A549 (cell line): ENCODE measurements around the gene VWA8. TPM values are rescaled to one million over a fixed set of nuclear protein-coding genes. Genes with fewer than 3 reads are reported as not detected.

Experiments used
- ATAC-seq, 2 experiments: fragments of 200-7000 bp in 1 of 2; fragments of >200 bp in 1 of 2; cut with Nextera tagmentation in 1 of 2; cut with Tn5 transposase in 1 of 2; 3 replicates each; pipeline versions ENCODE4 v1.8.0 to v1.9.1; 2018 to 2020; ENCODE audit warnings: mild to moderate bottlenecking in 1 of 2, moderate library complexity in 1 of 2
- CTCF ChIA-PET: fragments of 300-600 bp; sonication (Branson Sonifier 250); formaldehyde crosslinking; extraction: SDS; loops from one replicate; lab custom pipeline; 2021; ENCODE audit warnings: antibody characterized with exemption, inconsistent platforms; lab: Yijun Ruan, JAX
- POLR2A ChIA-PET: fragments of 350-600 bp; formaldehyde crosslinking; extraction: SDS; loops from one replicate; lab custom pipeline; 2021; ENCODE audit warnings: antibody characterized with exemption, inconsistent platforms; lab: Yijun Ruan, JAX
- DNase-seq, 2 experiments: peaks; one replicate each; pipeline versions ENCODE4 v3.0.0 to v3.0.0-alpha.2; 2011 to 2016; ENCODE audit warnings: low read depth in 1 of 2, low spot score in 1 of 2
- FAIRE-seq: peaks from 2 replicates; lab custom pipeline; 2011; peaks lifted over from hg19 to GRCh38; lab: Jason Lieb, UNC
- H3K27ac ChIP-seq, 2 experiments: fragments of >200 bp; sonication (Bioruptor Twin); formaldehyde crosslinking; 3 replicates each; pipeline ENCODE4 v1.5.1; 2016 to 2017
- H3K4me1 ChIP-seq: fragments of >200 bp; sonication (Bioruptor Twin); formaldehyde crosslinking; 3 replicates; pipeline ENCODE4 v1.6.1; 2016
- H3K4me2 ChIP-seq: fragments of >200 bp; sonication (Bioruptor Twin); formaldehyde crosslinking; 3 replicates; pipeline ENCODE4 v1.6.1; 2016
- H3K4me3 ChIP-seq: fragments of >200 bp; sonication (Bioruptor Twin); formaldehyde crosslinking; 3 replicates; pipeline ENCODE4 v1.5.1; 2016
- H3K9me3 ChIP-seq: fragments of >200 bp; sonication (Bioruptor Twin); formaldehyde crosslinking; 3 replicates; pipeline ENCODE4 v1.6.1; 2016
- BCL3 ChIP-seq: fragments of >200 bp; sonication (Bioruptor Twin); formaldehyde crosslinking; IDR thresholded peaks from 3 replicates; pipeline ENCODE4 v1.6.1; 2016
- BHLHE40 ChIP-seq: IDR thresholded peaks from 2 replicates; pipeline ENCODE4 v1.6.1; 2012; ENCODE audit warnings: low read depth, low read length, inconsistent platforms
- CBX2 ChIP-seq: fragments of 200-600 bp; sonication (generic); IDR thresholded peaks from 2 replicates; pipeline ENCODE4 v1.6.1; 2016; ENCODE audit warnings: low read depth, mild to moderate bottlenecking, borderline replicate concordance
- CHD2 ChIP-seq: fragments of 150-350 bp; IDR thresholded peaks from 2 replicates; pipeline ENCODE4 v1.6.1; 2014; ENCODE audit warnings: low read length; ENCODE audit not compliant: partially characterized antibody
- CHD4 ChIP-seq: fragments of 200-600 bp; sonication (generic); IDR thresholded peaks from 2 replicates; pipeline ENCODE4 v1.6.1; 2016; ENCODE audit warnings: antibody characterized with exemption, mild to moderate bottlenecking, borderline replicate concordance
- CTCF ChIP-seq: fragments of >200 bp; sonication (Bioruptor Twin); formaldehyde crosslinking; IDR thresholded peaks from 3 replicates; pipeline ENCODE4 v1.5.1; 2016
- EHMT2 ChIP-seq: fragments of 200-600 bp; sonication (generic); IDR thresholded peaks from 2 replicates; pipeline ENCODE4 v1.6.1; 2016; ENCODE audit warnings: antibody characterized with exemption, low read depth, mild to moderate bottlenecking, moderate library complexity
- ELK1 ChIP-seq: fragments of 150-350 bp; IDR thresholded peaks from 2 replicates; pipeline ENCODE4 v1.6.1; 2014; ENCODE audit warnings: low read depth, mild to moderate bottlenecking, low read length
- FOSB ChIP-seq: fragments of 250-450 bp; sonication (Bioruptor Pico); IDR thresholded peaks from 2 replicates; pipeline ENCODE4 v1.5.0; 2020; ENCODE audit warnings: mild to moderate bottlenecking, moderate library complexity
- GATA3 ChIP-seq: IDR thresholded peaks from 2 replicates; pipeline ENCODE4 v1.6.1; 2012; ENCODE audit warnings: borderline replicate concordance
- HES2 ChIP-seq: fragments of >200 bp; sonication (Bioruptor Twin); formaldehyde crosslinking; IDR thresholded peaks from 2 replicates; pipeline ENCODE4 v1.6.1; 2016
- HMGXB4 ChIP-seq: fragments of 250-450 bp; sonication (Bioruptor Pico); IDR thresholded peaks from 2 replicates; pipeline ENCODE4 v1.5.0; 2021; ENCODE audit warnings: mild to moderate bottlenecking, moderate library complexity, borderline replicate concordance
- JUN ChIP-seq, 2 experiments: fragments of >200 bp; sonication (Bioruptor Twin); formaldehyde crosslinking; IDR thresholded peaks; 2 replicates in 1 of 2; 3 replicates in 1 of 2; pipeline ENCODE4 v1.6.1; 2016 to 2017
- JUNB ChIP-seq: fragments of >200 bp; sonication (Bioruptor Twin); formaldehyde crosslinking; IDR thresholded peaks from 2 replicates; pipeline ENCODE4 v1.6.1; 2016
- KDM1A ChIP-seq: fragments of 200-600 bp; sonication (generic); IDR thresholded peaks from 2 replicates; pipeline ENCODE4 v1.6.1; 2016; ENCODE audit warnings: low read depth, mild to moderate bottlenecking
- KDM5A ChIP-seq: fragments of 200-600 bp; sonication (generic); IDR thresholded peaks from 2 replicates; pipeline ENCODE4 v1.6.1; 2016; ENCODE audit warnings: antibody characterized with exemption, mild to moderate bottlenecking
- MAZ ChIP-seq: fragments of 150-350 bp; IDR thresholded peaks from 2 replicates; pipeline ENCODE4 v1.6.1; 2014; ENCODE audit warnings: antibody characterized with exemption, low read depth, low read length, borderline replicate concordance
- MYC ChIP-seq: IDR thresholded peaks from 2 replicates; pipeline ENCODE4 v1.6.1; 2012; ENCODE audit warnings: mild to moderate bottlenecking, inconsistent platforms, low read length, improper control_type of control experiment, borderline replicate concordance
- PBX3 ChIP-seq: IDR thresholded peaks from 2 replicates; pipeline ENCODE4 v1.6.1; 2012
- PHF8 ChIP-seq: fragments of 200-600 bp; sonication (generic); IDR thresholded peaks from 2 replicates; pipeline ENCODE4 v1.6.1; 2016; ENCODE audit warnings: low read depth, mild to moderate bottlenecking, antibody characterized with exemption, moderate library complexity, borderline replicate concordance
- POLR2A ChIP-seq: IDR thresholded peaks from 2 replicates; pipeline ENCODE4 v1.6.1; 2012; ENCODE audit warnings: mild to moderate bottlenecking, low read length
- POLR2AphosphoS2 ChIP-seq: conservative IDR thresholded peaks from 2 replicates; pipeline ENCODE4 v1.6.1; 2012; ENCODE audit warnings: low read length, improper control_type of control experiment, inconsistent platforms
- RARB ChIP-seq: fragments of 250-450 bp; sonication (Bioruptor Pico); IDR thresholded peaks from 2 replicates; pipeline ENCODE4 v1.8.0; 2021; ENCODE audit warnings: mild to moderate bottlenecking, moderate library complexity
- SMC3 ChIP-seq: fragments of >200 bp; sonication (Bioruptor Twin); formaldehyde crosslinking; IDR thresholded peaks from 3 replicates; pipeline ENCODE4 v1.6.1; 2018; ENCODE audit warnings: inconsistent platforms
- SREBF2 ChIP-seq: fragments of 450-650 bp; IDR thresholded peaks from 2 replicates; pipeline ENCODE4 v1.6.1; 2014; ENCODE audit warnings: mild to moderate bottlenecking, moderate library complexity
- TFCP2L1 ChIP-seq: fragments of 250-450 bp; sonication (Bioruptor Pico); IDR thresholded peaks from 2 replicates; pipeline ENCODE4 v1.5.0; 2021; ENCODE audit warnings: mild to moderate bottlenecking
- ZFP36 ChIP-seq: fragments of 450-650 bp; IDR thresholded peaks from 2 replicates; pipeline ENCODE4 v1.6.1; 2014; ENCODE audit warnings: borderline replicate concordance; ENCODE audit not compliant: partially characterized antibody
- ZSCAN20 ChIP-seq: fragments of 250-450 bp; sonication (Bioruptor Pico); IDR thresholded peaks from 2 replicates; pipeline ENCODE4 v1.8.0; 2022; ENCODE audit warnings: mild to moderate bottlenecking, moderate library complexity
- WGBS: methylation state at CpG from one replicate; pipeline ENCODE4 v1.1.6; 2017; ENCODE audit errors: missing lambda C conversion rate; 5-methylcytosine and 5-hydroxymethylcytosine counted together
- polyA plus RNA-seq, 4 experiments: library from polyadenylated mRNA; depleted of rRNA in 3 of 4; stranded (reverse); fragments of >200 nt; fragmentation: RNase III in 1 of 4; extraction: RNeasy Plus Mini Kit Qiagen cat#74134 plus additional on column Dnase treatment in 1 of 4; gene quantifications; 2 replicates in 3 of 4; 3 replicates in 1 of 4; pipeline ENCODE4 v1.2.3, GENCODE V29; 2011 to 2017

The VWA8 gene
- polyA plus RNA-seq, 2 of the 4 experiments (the other 2 are of a cell fraction): 6.4 to 15.3 TPM

- Histone ChIP-seq H3K9me3 (no peaks in the 10 kb centered on the region), H3K27ac (no peak overlapping the region), H3K4me3 (no peak overlapping the region), H3K4me2 (no peak overlapping the region), H3K4me1 (peaks cover 23% of the 10 kb centered on the region; the same call in 2 of the 3 replicates)
- DNase-seq: no peak
- WGBS: 94% methylated on average over 5 of the region's 5 CpGs
- no peak for FAIRE-seq
- no peak for ATAC-seq
- TF ChIP-seq KDM5A (no peak), JUN (IDR thresholded peaks at IDR 0.05) (no peak), BHLHE40 (no peak), ZSCAN20 (CRISPR knock-in tag) (no peak), MYC (no peak), HMGXB4 (no peak), SREBF2 (no peak), EHMT2 (no peak), PBX3 (no peak), SMC3 (no peak), BCL3 (no peak), CTCF (no peak), ELK1 (no peak), RARB (CRISPR knock-in tag) (no peak), CHD4 (no peak), KDM1A (no peak), ZFP36 (no peak)
- POLR2A ChIA-PET: no interaction called here
- CTCF ChIA-PET: interaction anchor here (1.5 kb wide), 1 partner anchor 195 kb away, joined by 4 read pairs; no protein-coding TSS in a partner anchor
Observed at GRCh38 chr13:41654796-41655195, 306.1 kb downstream of the VWA8 start.

GRCh38 chr13:41652735-41653361, 308.1 kb downstream of the VWA8 start:
- POLR2A ChIA-PET: no interaction called here
- no peak for TF ChIP-seq HES2
- no peak for TF ChIP-seq TFCP2L1 (CRISPR knock-in tag)
- TF ChIP-seq PHF8: no peak
- no peak for TF ChIP-seq CHD4
- TF ChIP-seq MAZ: no peak
- TF ChIP-seq ZSCAN20 (CRISPR knock-in tag): no peak
- no peak for TF ChIP-seq JUN (IDR thresholded peaks at IDR 0.05)
- TF ChIP-seq FOSB (CRISPR knock-in tag): no peak
- no peak for TF ChIP-seq JUNB
- no peak for TF ChIP-seq POLR2A
- no peak for TF ChIP-seq CBX2
- TF ChIP-seq GATA3: no peak
- TF ChIP-seq MYC: no peak
- TF ChIP-seq SMC3: peak; percentile 85
- no peak for TF ChIP-seq BCL3
- no peak for TF ChIP-seq ZFP36
- no peak for TF ChIP-seq CHD2
- TF ChIP-seq POLR2AphosphoS2: no peak

More at GRCh38 chr13:41652735-41653361, 308.1 kb downstream of the VWA8 start:
- FAIRE-seq (no peak), ATAC-seq (peak in 1 of 2 experiments; percentile 22; a peak in 1 of 6 replicates), DNase-seq (peak; percentile 7 to 58)
- H3K4me2 ChIP-seq: no peak overlapping the region
- H3K9me3 ChIP-seq: no peaks in the 10 kb centered on the region
- peaks cover 37% of the 10 kb centered on the region for H3K4me1 ChIP-seq
- CTCF ChIA-PET: interaction anchor here (0.6 to 2.6 kb wide), 18 partner anchors 9 to 578 kb away, joined by 3 to 14 read pairs (median 4); no protein-coding TSS in a partner anchor
- H3K27ac ChIP-seq: no peak overlapping the region; a peak in 1 of 6 replicates
- no peak overlapping the region for H3K4me3 ChIP-seq
- WGBS: 31% methylated on average over 4 of the region's 4 CpGs
